Activated CD4-positive, alpha-beta T cell treated with anti-CD3 and anti-CD28 coated beads, Interleukin-10, Interleukin-2, amounts not matched to agents 100 ng/mL and 50 ng/mL, durations not matched to agents 16 hours and 8 hours (primary cell): Measurements from ENCODE around the gene SPECC1L.
"Not testable (repeated sequence)": the region's sequence is repeated elsewhere in the genome, so short reads cannot be mapped to it uniquely, and the experiment has no call there.

Experiments
- DNase-seq: peaks from one replicate; pipeline ENCODE4 v3.0.0-alpha.2; 2020

The SPECC1L gene

DNA sequence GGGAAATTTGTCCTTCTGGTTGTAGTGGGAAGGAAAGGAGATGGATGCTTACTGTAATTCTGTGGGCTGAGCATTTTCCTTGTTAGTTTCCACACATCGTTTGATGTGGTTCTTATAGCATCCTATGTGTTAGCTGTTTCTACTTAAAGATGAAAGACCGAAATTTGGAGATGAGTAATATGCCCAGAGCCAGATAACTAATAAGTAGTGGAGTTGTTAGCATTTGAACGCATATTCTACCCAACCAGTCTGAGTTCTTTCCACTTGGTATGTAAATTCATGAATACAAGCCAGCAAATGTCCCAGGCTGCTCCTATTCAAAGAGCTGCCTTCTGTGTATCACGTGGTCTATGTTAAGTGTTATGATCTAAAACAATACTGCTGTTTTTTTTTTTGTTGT lies 14.6 kb downstream of the SPECC1L start:
- peak; percentile 81 for DNase-seq

GRCh38 chr22:24287212-24287611 lies 16.6 kb downstream of the SPECC1L start:
- not testable (repeated sequence) for DNase-seq

DNA sequence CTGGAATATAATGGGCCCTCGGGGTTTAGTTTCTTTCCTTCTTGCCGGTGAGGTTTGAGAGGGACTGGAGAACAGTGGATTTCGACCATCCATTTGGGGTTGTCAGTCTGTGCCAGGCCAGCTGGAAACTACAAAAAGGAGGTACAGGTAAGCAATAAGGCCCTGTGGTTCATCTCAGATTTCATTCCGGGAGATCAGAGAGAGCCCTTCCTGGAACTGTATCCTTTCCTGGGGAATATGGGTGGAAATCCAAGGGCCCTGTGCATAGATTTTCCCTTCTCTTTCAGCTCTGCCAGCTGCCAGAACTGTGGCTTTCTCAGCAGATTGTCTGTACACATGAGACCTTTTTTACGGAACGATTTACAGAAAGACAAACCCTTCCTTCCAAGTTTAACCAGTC lies 17.2 kb downstream of the SPECC1L start:
- DNase-seq = not testable (repeated sequence)

DNA sequence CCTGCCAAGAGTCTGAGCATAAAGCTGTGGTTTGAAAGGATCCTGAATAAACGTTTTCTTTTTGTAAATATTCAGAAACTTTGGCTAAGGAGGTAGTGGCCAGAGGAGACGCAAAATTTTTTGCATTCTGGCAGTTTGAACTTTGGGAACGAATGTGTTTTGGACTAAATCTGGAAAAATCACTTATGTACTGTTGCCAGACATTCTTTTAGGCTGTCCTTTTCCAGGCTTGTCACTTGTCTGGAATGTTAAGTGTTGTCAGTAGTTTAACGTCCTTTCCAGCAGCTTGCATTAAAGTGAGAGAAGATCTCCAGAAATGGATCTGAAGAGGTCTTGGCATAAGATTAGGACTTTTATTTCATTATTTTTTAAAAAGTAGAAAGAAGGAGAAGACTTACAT lies 18.5 kb downstream of the SPECC1L start:
- no peak for DNase-seq

DNA sequence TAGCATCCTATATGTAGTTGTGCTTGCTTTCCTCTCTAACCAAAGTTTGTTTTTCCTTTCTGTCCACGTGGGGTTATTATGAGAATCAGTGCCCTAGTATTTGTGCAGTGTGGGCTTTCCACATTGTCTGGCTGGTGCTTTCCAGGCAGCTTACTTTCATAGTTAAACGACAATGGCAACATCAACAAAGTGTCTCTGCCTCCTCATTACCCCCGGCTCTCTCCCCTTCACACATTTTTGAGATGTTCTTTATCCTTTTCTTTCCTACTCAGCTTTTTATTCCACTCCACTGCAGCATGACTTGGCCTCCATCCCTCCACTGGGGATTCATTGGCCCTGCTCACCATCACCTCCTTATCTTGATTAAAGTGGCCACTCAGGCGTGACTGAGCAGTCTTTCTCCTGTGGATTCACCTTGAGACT lies 19.1 kb downstream of the SPECC1L start:
- DNase-seq = no peak

DNA sequence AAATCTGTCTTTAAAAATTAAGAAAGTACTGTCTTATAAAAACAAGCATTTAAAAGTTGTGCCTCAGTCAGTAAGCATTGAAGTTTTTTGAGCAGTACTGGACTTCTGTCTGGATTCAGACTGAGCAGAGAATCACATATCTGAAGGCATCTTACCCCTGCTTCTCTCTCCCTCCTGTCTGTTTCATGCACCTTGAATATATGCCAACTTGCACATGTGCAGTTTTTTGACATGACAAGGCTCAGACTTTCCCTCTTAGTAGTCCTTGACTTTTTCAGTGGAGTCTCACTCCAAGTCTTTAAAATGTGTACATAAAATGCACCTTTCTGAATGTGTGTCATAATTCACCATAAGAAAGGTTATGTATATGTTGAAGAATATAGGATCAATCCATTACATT lies 19.8 kb downstream of the SPECC1L start:
- DNase-seq = no peak

- no peak for DNase-seq
Measured at GRCh38 chr22:24291515-24292201, 21.0 kb downstream of the SPECC1L start.

GRCh38 chr22:24292202-24292830 lies 21.7 kb downstream of the SPECC1L start:
- not testable (repeated sequence) for DNase-seq

- DNase-seq = not testable (repeated sequence)
Measured at GRCh38 chr22:24294913-24295312, 24.3 kb downstream of the SPECC1L start.

DNA sequence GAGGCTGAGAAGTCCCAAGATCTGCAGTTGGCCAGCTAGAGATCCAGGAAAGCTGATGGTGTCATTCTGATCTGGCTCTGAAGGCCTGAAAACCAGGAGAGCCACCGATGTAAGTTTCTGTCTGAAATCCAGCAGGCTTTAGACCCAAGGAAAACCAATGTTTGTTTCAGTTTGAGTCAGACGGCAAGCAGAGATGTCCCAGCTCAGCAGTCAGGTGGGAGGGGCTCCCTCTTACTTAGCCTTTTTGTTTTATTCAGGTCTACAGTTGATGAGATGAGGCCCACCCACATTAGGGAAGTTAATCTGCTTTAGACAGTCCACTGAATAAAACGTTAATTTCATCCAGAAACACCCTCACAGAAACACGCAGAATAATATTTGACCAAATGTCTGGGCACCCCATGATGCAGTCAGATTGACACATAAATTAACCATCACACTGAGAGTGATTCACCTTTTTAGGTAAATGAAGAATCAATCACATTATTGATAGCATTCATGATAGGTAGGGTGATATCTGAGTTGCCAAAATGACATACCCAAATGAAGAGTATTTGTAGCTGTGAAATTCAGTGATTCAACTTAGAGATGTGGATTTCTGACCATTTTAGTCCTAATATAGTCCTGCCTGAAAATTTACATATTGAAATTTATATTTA lies 28.0 kb downstream of the SPECC1L start:
- DNase-seq = peak; percentile 60

GRCh38 chr22:24300522-24300921 lies 29.9 kb downstream of the SPECC1L start:
- not testable (repeated sequence) for DNase-seq

DNA sequence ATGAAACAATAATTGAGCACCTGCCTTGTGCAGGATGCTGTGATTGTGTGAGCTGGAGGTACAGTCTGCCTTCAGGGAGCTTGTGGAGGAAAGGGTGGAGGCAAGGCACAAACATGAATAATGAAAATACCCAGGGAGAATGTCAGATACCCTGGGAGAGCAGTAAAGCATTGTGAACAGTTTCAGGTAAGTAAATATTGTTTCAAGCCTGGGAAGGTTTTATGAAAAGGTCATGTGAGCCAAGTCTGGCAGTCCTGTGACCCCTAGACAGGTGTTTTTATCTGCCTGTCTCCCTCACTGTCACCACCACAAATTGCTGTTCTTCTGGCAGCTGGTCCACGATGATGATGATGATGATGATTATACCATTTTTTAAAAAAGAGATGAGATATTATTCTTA lies 32.0 kb downstream of the SPECC1L start:
- DNase-seq = no peak

DNA sequence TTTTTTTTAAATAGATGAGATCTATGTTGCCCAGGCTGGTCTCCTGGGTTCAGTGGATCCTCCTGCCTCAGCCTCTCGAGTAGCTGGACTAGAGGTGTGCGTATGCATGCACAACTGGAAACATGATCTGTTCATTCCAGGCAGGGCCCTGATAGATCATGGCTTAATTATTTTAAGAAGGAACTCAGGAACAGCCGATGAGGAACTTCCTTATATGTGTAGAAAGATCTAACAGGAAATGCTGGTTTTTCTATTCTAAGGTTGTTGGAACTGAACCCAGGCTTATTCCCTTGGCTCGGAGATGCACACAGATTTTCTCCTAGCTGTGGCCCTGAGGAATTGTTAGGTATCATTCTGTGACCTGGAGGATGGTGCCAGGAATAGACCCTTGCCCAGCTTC lies 32.4 kb downstream of the SPECC1L start:
- no peak for DNase-seq

DNA sequence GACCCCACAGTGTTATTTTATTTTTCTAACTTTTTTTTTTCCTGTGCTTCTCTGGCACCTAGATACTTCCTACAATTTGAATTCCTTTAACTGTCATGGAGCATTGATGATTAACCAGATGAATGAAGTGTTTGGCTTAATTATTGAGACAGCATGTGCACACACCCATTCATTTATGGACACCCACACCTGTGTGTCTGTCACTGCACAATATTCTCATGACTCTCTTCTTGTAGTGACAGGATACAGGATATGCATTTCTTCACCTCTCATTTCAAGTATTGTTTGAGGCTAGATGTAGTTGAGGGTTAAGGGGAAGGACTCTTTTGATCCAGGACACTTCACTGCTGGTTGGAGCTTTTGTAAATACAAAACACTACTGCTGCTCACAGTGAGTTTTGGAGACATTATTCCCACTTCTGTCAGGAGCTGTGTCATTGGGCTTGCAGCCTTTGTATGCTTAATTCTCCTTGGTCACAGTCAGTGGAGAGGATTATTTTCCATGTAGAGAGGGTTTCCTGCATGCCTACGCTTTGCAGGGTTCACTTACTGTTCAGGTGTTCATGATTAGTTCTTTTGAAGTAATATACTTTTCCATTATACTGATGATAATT lies 33.5 kb downstream of the SPECC1L start:
- peak; percentile 21 for DNase-seq

DNA sequence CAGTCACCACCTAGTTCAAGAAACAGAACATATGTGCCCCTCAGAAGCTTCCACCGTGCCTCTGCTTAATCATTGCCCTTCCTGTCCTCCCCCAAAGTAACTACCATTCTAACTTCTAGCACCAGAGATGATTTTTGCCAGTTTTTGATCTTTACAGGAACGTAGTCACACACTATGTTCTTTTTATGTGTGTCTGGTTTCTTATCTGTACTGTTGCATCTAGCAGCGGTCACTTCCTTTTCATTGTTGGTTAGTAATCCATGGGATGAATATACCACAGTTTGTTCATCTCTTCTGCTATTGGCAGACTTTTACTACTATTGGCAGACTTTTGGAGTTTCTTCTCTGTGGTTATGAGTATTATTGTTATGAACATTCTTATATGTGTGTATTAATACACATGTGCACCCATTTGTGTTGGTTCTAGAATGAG lies 34.6 kb downstream of the SPECC1L start:
- DNase-seq = peak; percentile 72

DNA sequence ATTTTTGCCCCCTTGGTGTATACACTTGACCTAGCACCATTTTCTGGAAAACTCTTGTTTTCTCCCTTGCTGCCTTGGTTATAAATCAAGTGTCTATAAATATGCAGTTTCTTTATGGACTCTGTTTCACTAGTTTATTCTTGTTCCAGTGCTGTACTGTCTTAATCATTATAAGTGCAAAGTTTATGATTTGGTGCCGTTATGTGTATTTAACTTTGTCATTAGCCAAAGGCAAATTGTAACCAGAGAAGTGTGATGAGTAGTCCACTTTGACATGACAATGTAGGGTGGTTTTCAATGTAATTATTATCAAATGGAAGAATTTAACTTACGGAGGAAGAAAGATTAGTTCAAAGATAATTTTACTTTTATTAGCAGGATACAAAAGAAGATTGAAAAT lies 40.3 kb downstream of the SPECC1L start:
- DNase-seq = no peak

DNA sequence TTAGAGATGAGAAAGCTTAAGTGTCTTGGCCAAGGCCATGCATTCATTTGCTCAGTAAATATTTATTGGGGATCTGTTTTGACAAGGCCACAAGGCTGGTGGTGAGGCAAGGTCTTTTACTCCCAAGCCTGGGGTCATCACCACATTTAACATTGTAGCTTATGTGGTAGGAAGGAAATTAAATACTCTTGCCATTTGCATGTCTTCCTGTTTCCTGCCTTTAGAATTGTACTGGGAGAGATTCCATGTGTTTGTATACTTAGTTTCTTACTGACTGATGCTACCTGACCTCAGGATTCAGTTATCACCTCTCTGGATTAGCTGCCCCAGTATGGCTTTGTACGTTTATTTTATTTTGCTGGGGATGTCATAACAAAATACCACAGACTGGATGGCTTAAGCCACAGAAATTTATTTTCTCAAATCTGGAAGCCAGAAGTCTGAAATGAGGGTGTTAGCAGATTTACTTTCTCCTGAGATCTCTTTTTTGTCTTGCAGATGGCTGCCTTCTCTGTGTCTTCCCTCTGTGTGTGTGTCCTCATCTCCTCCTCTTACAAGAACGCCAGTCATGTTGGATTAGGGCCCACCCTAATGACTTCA lies 44.8 kb downstream of the SPECC1L start:
- DNase-seq = peak; percentile 22

- not testable (repeated sequence) for DNase-seq
Measured at GRCh38 chr22:24316264-24316663, 45.6 kb downstream of the SPECC1L start.

GRCh38 chr22:24317511-24317910 lies 46.9 kb downstream of the SPECC1L start:
- DNase-seq = not testable (repeated sequence)

GRCh38 chr22:24319451-24319850 lies 48.8 kb downstream of the SPECC1L start:
- DNase-seq = no peak

GRCh38 chr22:24321999-24322398 lies 51.4 kb downstream of the SPECC1L start:
- no peak for DNase-seq

DNA sequence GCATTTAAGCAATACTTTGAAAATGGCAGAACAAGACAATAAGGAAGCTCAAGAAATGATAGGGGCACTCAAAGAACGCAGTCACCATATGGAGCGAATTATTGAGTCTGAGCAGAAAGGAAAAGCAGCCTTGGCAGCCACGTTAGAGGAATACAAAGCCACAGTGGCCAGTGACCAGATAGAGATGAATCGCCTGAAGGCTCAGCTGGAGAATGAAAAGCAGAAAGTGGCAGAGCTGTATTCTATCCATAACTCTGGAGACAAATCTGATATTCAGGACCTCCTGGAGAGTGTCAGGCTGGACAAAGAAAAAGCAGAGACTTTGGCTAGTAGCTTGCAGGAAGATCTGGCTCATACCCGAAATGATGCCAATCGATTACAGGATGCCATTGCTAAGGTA lies 51.9 kb downstream of the SPECC1L start:
- no peak for DNase-seq

DNA sequence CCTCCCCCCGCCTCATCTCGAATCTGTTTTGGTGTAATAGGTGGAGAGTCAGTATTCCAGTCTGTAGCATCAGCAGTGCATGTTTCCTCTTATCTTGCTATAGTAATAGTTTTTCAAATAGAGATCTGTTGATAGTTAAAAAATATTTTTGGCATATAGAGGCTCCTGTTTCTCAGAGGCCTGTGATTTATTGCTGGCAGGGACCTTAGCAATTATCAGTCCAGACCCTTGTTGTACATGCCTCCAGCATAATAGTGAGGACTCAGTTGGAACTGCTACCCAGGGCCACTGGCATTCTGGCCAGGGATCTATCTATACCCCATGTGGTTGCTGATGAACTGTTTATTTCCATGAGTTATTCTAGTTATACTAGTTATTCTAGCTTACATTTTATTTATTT lies 52.6 kb downstream of the SPECC1L start:
- DNase-seq = no peak
